SK-N-SH treated with all-trans-retinoic acid at 6 μM for 48 hours (cell line): Measurements from ENCODE around the gene PDE6B.

Source experiments
- ATAC-seq: fragments of 200-7000 bp; cut with Tn5 transposase; 3 replicates; pipeline ENCODE4 v1.9.1; 2020; ENCODE audit warnings: mild to moderate bottlenecking, moderate library complexity
- CREB5 ChIP-seq: fragments of 250-450 bp; sonication (Bioruptor Pico); IDR thresholded peaks from 2 replicates; pipeline ENCODE4 v1.5.1; 2020; ENCODE audit warnings: low read depth, mild to moderate bottlenecking, moderate library complexity
- CSRNP3 ChIP-seq: fragments of 250-450 bp; sonication (Bioruptor Pico); IDR thresholded peaks from 2 replicates; pipeline ENCODE4 v1.5.1; 2021; ENCODE audit warnings: mild to moderate bottlenecking, moderate library complexity
- ESRRG ChIP-seq: fragments of 250-450 bp; sonication (Bioruptor Pico); IDR thresholded peaks from 2 replicates; pipeline ENCODE4 v1.6.1; 2021; ENCODE audit warnings: mild to moderate bottlenecking
- GLIS3 ChIP-seq: fragments of 250-450 bp; sonication (Bioruptor Pico); IDR thresholded peaks from 2 replicates; pipeline ENCODE4 v1.5.0; 2020; ENCODE audit warnings: mild to moderate bottlenecking, moderate library complexity
- ISL1 ChIP-seq: fragments of 250-450 bp; sonication (Bioruptor Pico); IDR thresholded peaks from 2 replicates; pipeline ENCODE4 v2.1.2; 2022; ENCODE audit warnings: mild to moderate bottlenecking, moderate library complexity
- PATZ1 ChIP-seq: fragments of 250-450 bp; sonication (Bioruptor Pico); IDR thresholded peaks from 2 replicates; pipeline ENCODE4 v1.8.0; 2020; ENCODE audit warnings: mild to moderate bottlenecking, moderate library complexity, borderline replicate concordance
- RARB ChIP-seq: fragments of 250-450 bp; sonication (Bioruptor Pico); IDR thresholded peaks from 2 replicates; pipeline ENCODE4 v1.8.0; 2021; ENCODE audit warnings: mild to moderate bottlenecking, moderate library complexity
- TCF4 ChIP-seq: fragments of 250-450 bp; sonication (Bioruptor Pico); IDR thresholded peaks from 2 replicates; pipeline ENCODE4 v1.8.0; 2021; ENCODE audit warnings: mild to moderate bottlenecking, moderate library complexity, borderline replicate concordance
- TOX ChIP-seq: fragments of 250-450 bp; sonication (Bioruptor Pico); IDR thresholded peaks from 2 replicates; pipeline ENCODE4 v1.8.0; 2021; ENCODE audit warnings: mild to moderate bottlenecking, moderate library complexity, borderline replicate concordance
- TSHZ2 ChIP-seq: fragments of 250-450 bp; sonication (Bioruptor Pico); IDR thresholded peaks from 2 replicates; pipeline ENCODE4 v1.5.0; 2020; ENCODE audit warnings: mild to moderate bottlenecking, moderate library complexity
- ZC3H10 ChIP-seq: fragments of 250-450 bp; sonication (Bioruptor Pico); IDR thresholded peaks from 2 replicates; pipeline ENCODE4 v1.5.1; 2021; ENCODE audit warnings: mild to moderate bottlenecking, moderate library complexity
- ZFP3 ChIP-seq: fragments of 250-450 bp; sonication (Bioruptor Pico); IDR thresholded peaks from 2 replicates; pipeline ENCODE4 v1.5.0; 2020; ENCODE audit warnings: mild to moderate bottlenecking, moderate library complexity
- ZNF565 ChIP-seq: fragments of 450-650 bp; formaldehyde crosslinking; conservative IDR thresholded peaks from 2 replicates; pipeline ENCODE4 v1.5.0; 2020; ENCODE audit warnings: low read depth, mild to moderate bottlenecking, moderate library complexity
- ZNF70 ChIP-seq: fragments of 450-650 bp; formaldehyde crosslinking; IDR thresholded peaks from 2 replicates; pipeline ENCODE4 v1.5.0; 2020; ENCODE audit warnings: mild to moderate bottlenecking, moderate library complexity
- ZNF8 ChIP-seq: fragments of 450-650 bp; formaldehyde crosslinking; IDR thresholded peaks from 2 replicates; pipeline ENCODE4 v1.5.0; 2020; ENCODE audit warnings: mild to moderate bottlenecking, moderate library complexity

PDE6B gene

GRCh38 chr4:661881-662761 lies 36.7 kb downstream of the PDE6B start:
- TF ChIP-seq CSRNP3 (CRISPR knock-in tag) (no peak), TSHZ2 (CRISPR knock-in tag) (no peak), ZFP3 (CRISPR knock-in tag) (no peak), ESRRG (no peak), ZNF70 (CRISPR knock-in tag) (no peak)
- TF ChIP-seq, all 23 proteins: peak for 0
- ATAC-seq, result no peak

- TF ChIP-seq ESRRG, result no peak
- TF ChIP-seq, all 23 proteins: peak for 0
These were observed 37.7 kb downstream of the PDE6B start for GRCh38 chr4:663046-663437.

GRCh38 chr4:663438-664428 lies 38.4 kb downstream of the PDE6B start:
- TF ChIP-seq TOX (no peak), ZNF565 (CRISPR knock-in tag) (no peak), ESRRG (no peak), PATZ1 (CRISPR knock-in tag) (no peak), ZNF70 (CRISPR knock-in tag) (peak; percentile 77), ISL1 (no peak)
- TF ChIP-seq, all 23 proteins: peak for 1
- ATAC-seq, result peak; percentile 61

More at GRCh38 chr4:663046-663437, 37.7 kb downstream of the PDE6B start:
- no peak for ATAC-seq

- TF ChIP-seq ZC3H10 (CRISPR knock-in tag) (no peak), TSHZ2 (CRISPR knock-in tag) (no peak), TCF4 (CRISPR knock-in tag) (no peak)
These were observed 39.4 kb downstream of the PDE6B start for GRCh38 chr4:664713-665231.

GRCh38 chr4:665381-665750 lies 40.0 kb downstream of the PDE6B start:
- ATAC-seq, result no peak
- TF ChIP-seq ZC3H10 (CRISPR knock-in tag), result no peak
- TF ChIP-seq CREB5, result no peak
- TF ChIP-seq TOX, result no peak
- TF ChIP-seq TCF4 (CRISPR knock-in tag), result no peak
- TF ChIP-seq ZNF565 (CRISPR knock-in tag), result no peak
- no peak for TF ChIP-seq RARB (CRISPR knock-in tag)
- TF ChIP-seq PATZ1 (CRISPR knock-in tag), result no peak
- no peak for TF ChIP-seq ZNF8 (CRISPR knock-in tag)
- TF ChIP-seq GLIS3 (CRISPR knock-in tag), result no peak

More at GRCh38 chr4:664713-665231, 39.4 kb downstream of the PDE6B start:
- ATAC-seq, result no peak
